Measurements from ENCODE around the gene SEC11A.
"Not testable (repeated sequence)": the region's sequence is repeated elsewhere in the genome, so short reads cannot be mapped to it uniquely, and the experiment has no call there.

The SEC11A gene

DNA sequence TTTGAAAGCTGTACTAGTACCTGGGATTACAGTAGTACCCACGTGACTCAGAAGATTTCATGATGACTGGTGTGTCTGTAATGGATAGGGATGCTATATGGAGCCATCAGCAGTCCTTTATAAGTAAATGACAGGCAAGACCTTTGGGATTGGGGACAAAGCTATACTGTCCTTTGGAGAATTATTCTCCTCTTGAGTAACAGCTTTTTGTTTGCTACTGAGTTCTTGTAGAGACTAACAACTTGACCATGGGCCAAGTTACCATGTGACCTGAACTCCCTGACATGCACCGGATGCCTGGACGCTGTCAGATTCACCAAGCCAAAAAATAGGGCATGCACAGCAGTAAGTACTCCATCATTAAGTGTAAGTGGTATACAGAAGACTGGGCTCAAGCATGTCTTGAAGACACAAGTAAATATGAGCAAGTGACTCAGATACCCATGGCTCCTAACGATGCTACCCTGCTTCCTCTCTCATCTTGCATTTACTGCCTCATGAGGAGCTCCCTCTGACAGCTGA is 12.9 kb downstream of the SEC11A start:
- peaks cover 22% of the 10 kb centered on the region for H3K4me1 ChIP-seq (ENCODE audit: control insufficient read depth, insufficient read depth, low read length)
- H3K4me3 ChIP-seq (ENCODE audit: low read length) = no peak overlapping the region
- no peaks in the 10 kb centered on the region for H3K27me3 ChIP-seq (replicated peaks; ENCODE audit: control insufficient read depth, insufficient read depth, low read length)
- no peak overlapping the region for H3K9ac ChIP-seq (ENCODE audit: low read length)
- no peaks in the 10 kb centered on the region for H3K9me3 ChIP-seq (ENCODE audit: control insufficient read depth, low read length)
- H3K36me3 ChIP-seq (ENCODE audit: control insufficient read depth, insufficient read depth, low read length, severe bottlenecking) = peaks cover 4% of the 10 kb centered on the region
- DNase-seq (ENCODE audit: low read depth) = no peak

DNA sequence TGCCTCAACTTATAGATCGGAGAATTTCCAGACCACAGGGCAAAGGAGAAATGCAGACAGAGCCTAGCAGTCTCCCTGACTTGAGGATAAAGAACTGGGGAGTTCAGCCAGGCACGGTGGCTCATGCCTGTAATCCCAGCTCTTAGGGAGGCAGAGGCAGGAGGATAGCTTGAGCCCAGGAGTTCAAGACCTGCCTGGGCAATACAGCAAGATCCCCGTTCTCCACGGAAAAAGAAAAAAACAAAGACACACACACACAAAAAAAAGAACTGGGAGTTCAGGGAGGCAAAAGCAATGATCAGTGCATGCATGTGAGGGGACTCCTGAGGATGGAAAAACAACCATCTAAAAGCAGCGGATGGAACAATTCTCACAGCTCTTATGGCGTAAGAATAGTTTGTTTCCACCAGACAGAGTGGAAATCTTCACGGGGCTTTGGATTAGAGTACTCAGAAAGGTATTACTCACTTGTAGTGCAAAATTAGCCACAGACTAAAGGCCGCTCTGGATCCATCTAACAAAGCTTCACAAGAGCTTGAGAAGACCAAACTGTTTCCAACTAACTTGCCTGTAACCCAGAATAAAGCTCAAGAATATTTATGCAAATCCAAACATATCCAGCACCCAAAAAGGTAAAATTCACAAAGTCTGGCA is 16.3 kb downstream of the SEC11A start:
- Histone ChIP-seq H3K9ac (ENCODE audit: low read length) (no peak overlapping the region), H3K36me3 (ENCODE audit: control insufficient read depth, insufficient read depth, low read length, severe bottlenecking) (no peaks in the 10 kb centered on the region), H3K9me3 (ENCODE audit: control insufficient read depth, low read length) (no peaks in the 10 kb centered on the region), H3K4me1 (ENCODE audit: control insufficient read depth, insufficient read depth, low read length) (peaks cover 13% of the 10 kb centered on the region), H3K4me3 (ENCODE audit: low read length) (no peak overlapping the region), H3K27me3 (replicated peaks; ENCODE audit: control insufficient read depth, insufficient read depth, low read length) (no peaks in the 10 kb centered on the region)
- no peak for DNase-seq (ENCODE audit: low read depth)

DNA sequence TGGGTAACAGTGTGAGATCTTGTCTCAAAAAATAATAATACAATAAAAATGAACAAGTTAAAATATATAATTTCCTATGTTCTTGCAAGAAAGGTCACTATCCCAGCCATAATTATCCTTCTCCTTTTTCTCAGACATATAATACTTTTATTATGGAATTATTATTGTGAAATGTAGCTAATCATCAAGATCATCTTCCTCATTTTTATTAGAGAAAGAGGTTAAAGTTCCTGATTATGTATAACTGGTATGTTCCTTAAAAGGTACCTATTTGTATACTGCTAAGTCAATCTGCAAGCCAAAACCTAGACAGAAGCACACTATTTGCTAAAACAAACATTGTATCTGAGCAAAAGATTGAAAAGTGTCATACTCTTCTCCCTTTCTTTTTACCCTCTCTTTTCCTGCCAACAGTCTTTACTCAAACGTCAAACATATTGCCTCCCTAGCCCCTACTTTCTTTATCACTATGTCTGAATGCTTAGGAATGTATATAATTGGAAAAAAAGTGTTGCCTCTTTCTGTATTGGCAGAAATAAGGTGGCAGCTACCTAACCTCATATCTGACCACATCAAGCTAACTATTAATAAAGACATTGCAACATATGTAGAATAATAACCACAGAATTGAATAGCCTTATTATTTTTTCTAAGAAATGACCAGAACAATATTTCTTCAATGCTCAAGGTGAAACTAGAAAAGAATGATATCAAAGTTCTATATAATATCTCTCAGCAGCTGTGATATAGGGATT is 18.5 kb downstream of the SEC11A start:
- DNase-seq (ENCODE audit: low read depth) = no peak

DNA sequence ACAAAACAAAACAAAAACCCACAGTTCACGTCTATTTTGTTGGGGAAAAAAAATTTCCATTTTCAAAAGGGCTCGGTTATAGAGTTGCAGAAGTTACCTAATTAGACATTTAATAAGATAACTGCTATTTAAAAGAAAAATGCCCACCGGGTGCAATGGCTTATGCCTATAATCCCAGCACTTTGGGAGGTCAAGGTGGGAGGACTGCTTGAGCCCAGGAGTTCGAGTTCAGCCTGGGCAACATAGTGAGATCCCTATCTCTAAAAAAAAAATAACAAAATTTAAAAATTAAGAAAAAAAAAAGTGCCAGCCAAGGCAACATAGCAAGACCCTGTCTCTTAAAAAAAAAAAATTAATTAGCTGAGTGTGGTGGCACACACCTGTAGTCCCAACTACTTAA is 19.2 kb downstream of the SEC11A start:
- H3K9me3 ChIP-seq (ENCODE audit: control insufficient read depth, low read length) = no peaks in the 10 kb centered on the region
- H3K27me3 ChIP-seq (replicated peaks; ENCODE audit: control insufficient read depth, insufficient read depth, low read length) = no peaks in the 10 kb centered on the region
- no peak for DNase-seq (ENCODE audit: low read depth)
- H3K36me3 ChIP-seq (ENCODE audit: control insufficient read depth, insufficient read depth, low read length, severe bottlenecking) = peaks cover under 1% of the 10 kb centered on the region
- H3K9ac ChIP-seq (ENCODE audit: low read length) = no peak overlapping the region
- H3K4me1 ChIP-seq (ENCODE audit: control insufficient read depth, insufficient read depth, low read length) = peaks cover 4% of the 10 kb centered on the region
- no peak overlapping the region for H3K4me3 ChIP-seq (ENCODE audit: low read length)

More for the DNA sequence above, 18.5 kb downstream of the SEC11A start:
- Histone ChIP-seq H3K9me3 (ENCODE audit: control insufficient read depth, low read length) (no peaks in the 10 kb centered on the region), H3K9ac (ENCODE audit: low read length) (no peak overlapping the region), H3K27me3 (replicated peaks; ENCODE audit: control insufficient read depth, insufficient read depth, low read length) (no peaks in the 10 kb centered on the region), H3K4me1 (ENCODE audit: control insufficient read depth, insufficient read depth, low read length) (peaks cover 4% of the 10 kb centered on the region), H3K36me3 (ENCODE audit: control insufficient read depth, insufficient read depth, low read length, severe bottlenecking) (no peaks in the 10 kb centered on the region), H3K4me3 (ENCODE audit: low read length) (no peak overlapping the region)

DNA sequence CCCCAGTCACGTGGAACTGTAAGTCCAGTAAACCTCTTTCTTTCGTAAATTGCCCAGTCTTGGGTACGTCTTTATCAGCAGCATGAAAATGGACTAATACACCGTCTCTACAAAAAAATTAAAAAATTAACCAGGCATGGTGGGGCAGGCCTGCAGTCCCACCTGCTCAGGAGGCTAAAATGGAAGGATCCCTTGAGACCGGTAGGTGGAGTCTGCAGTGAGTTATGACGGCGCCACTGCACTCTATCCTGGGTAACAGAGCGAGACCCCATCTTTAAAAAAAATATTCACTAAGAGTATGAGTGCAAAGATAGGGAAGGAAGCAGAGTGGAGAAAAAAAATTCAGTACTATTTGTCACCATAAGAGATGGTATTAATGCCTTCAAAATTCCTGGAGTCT is 25.6 kb downstream of the SEC11A start:
- Histone ChIP-seq H3K9ac (ENCODE audit: low read length) (no peak overlapping the region), H3K27me3 (replicated peaks; ENCODE audit: control insufficient read depth, insufficient read depth, low read length) (no peaks in the 10 kb centered on the region), H3K9me3 (ENCODE audit: control insufficient read depth, low read length) (no peaks in the 10 kb centered on the region), H3K4me3 (ENCODE audit: low read length) (no peak overlapping the region), H3K4me1 (ENCODE audit: control insufficient read depth, insufficient read depth, low read length) (peaks cover 9% of the 10 kb centered on the region), H3K36me3 (ENCODE audit: control insufficient read depth, insufficient read depth, low read length, severe bottlenecking) (peaks cover 34% of the 10 kb centered on the region)
- no peak for DNase-seq (ENCODE audit: low read depth)

DNA sequence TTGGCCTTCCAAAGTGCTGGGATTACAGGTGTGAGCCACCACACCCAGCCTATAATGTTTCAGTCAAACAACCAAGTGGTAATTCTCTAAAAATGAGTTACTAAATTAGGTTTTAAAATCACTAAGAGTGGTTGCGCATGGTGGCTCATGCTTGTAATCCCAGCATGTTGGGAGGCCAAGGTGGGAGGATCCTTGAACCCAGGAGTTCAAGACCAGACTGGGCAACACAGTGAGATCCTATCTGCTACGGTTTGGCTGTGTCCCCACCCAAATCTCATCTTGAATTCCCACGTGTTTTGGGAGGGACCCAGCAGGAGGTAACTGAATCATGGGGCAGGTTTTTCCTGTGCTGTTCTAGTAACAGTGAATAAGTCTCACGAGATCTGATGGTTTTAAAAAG is 26.1 kb downstream of the SEC11A start:
- DNase-seq (ENCODE audit: low read depth) = no peak
- H3K36me3 ChIP-seq (ENCODE audit: control insufficient read depth, insufficient read depth, low read length, severe bottlenecking) = peaks cover 34% of the 10 kb centered on the region

DNA sequence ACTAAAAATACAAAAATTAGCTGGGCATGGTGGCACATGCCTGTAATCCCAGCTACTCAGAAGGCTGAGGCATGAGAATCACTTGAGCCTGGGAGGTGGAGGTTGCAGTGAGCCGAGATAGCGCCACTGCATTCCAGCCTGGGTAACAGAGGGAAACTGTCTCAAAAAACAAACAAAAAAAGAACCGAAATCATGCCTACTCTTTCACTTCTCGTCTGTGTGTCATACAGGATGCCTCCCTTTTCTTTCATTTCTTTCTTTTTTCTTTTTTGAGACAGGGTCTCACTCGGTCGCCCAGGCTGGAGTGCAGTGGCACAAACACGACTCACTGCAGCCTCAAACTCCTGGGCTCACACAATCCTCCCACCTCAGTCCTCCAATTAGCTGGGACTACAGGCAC is 29.5 kb downstream of the SEC11A start:
- peaks cover 43% of the 10 kb centered on the region for H3K36me3 ChIP-seq (ENCODE audit: control insufficient read depth, insufficient read depth, low read length, severe bottlenecking)
- peaks cover 28% of the 10 kb centered on the region for H3K4me1 ChIP-seq (ENCODE audit: control insufficient read depth, insufficient read depth, low read length)
- DNase-seq (ENCODE audit: low read depth); H3K4me3 ChIP-seq (ENCODE audit: low read length); H3K9ac ChIP-seq (ENCODE audit: low read length); H3K27me3 ChIP-seq (replicated peaks; ENCODE audit: control insufficient read depth, insufficient read depth, low read length); H3K9me3 ChIP-seq (ENCODE audit: control insufficient read depth, low read length): not testable (repeated sequence)

More for the DNA sequence above, 26.1 kb downstream of the SEC11A start:
- H3K4me3 ChIP-seq (ENCODE audit: low read length) = no peak overlapping the region
- no peak overlapping the region for H3K9ac ChIP-seq (ENCODE audit: low read length)
- no peaks in the 10 kb centered on the region for H3K9me3 ChIP-seq (ENCODE audit: control insufficient read depth, low read length)
- no peaks in the 10 kb centered on the region for H3K27me3 ChIP-seq (replicated peaks; ENCODE audit: control insufficient read depth, insufficient read depth, low read length)
- peaks cover 10% of the 10 kb centered on the region for H3K4me1 ChIP-seq (ENCODE audit: control insufficient read depth, insufficient read depth, low read length)

DNA sequence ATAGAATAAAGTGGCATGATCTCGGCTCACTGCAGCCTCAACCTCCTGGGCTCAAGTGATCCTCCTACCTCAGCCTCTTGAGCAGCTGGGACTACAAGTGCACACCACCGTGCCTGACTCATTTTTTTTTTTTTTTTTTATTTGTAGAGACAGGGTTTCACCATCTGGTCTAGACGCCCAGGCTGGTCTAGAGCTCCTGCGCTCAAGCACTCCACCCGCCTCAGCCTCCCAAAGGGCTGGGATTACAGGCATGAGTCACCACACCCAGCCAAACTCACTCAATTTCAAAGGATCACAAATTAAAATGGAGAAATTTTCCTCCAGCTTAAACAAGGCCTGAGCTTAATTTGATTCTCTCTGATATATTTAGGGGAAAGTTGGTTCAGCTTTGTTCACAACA is 30.6 kb downstream of the SEC11A start:
- Histone ChIP-seq H3K36me3 (ENCODE audit: control insufficient read depth, insufficient read depth, low read length, severe bottlenecking) (peaks cover 44% of the 10 kb centered on the region), H3K9me3 (ENCODE audit: control insufficient read depth, low read length) (no peaks in the 10 kb centered on the region), H3K27me3 (replicated peaks; ENCODE audit: control insufficient read depth, insufficient read depth, low read length) (no peaks in the 10 kb centered on the region), H3K4me1 (ENCODE audit: control insufficient read depth, insufficient read depth, low read length) (peaks cover 28% of the 10 kb centered on the region), H3K4me3 (ENCODE audit: low read length) (no peak overlapping the region), H3K9ac (ENCODE audit: low read length) (peak overlapping the region; percentile 56)
- DNase-seq (ENCODE audit: low read depth) = peak; percentile 93

DNA sequence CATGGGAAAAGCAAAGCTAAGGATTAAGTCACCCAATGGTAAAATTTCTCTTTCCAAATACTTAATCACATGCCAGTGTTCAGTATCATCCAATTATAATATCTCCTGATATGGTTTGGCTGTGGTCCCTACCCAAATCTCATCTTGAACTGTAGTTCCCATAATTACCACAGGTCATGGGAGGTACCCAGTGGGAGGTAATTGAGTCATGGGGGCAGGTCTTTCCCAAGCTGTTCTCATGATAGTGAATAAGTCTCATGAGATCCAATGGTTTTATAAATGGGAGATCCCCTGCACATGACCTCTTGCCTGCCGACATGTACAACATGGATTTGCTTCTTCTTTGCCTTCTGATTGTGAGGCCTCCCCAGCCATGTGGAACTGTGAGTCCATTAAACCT is 31.8 kb downstream of the SEC11A start:
- H3K9me3 ChIP-seq (ENCODE audit: control insufficient read depth, low read length) = no peaks in the 10 kb centered on the region

DNA sequence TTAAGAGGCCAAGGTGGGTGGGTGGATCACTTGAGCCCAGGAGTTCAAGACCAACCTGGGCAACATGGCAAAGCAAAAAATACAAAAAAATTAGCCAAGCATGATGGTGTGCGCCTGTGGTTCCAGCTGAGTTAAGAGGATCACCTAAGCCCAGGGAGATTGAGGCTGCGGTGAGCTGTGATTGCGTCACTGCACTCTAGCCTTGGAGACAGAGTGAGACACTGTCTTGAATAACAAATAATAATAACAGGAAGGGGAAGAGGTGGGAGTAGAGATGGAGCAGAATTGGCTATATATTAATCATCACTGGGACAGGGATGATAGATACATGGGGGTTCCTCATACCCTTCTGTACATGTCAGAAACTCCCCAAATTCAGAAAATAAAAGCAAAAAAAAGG is 34.1 kb downstream of the SEC11A start:
- Histone ChIP-seq H3K4me3 (ENCODE audit: low read length) (no peak overlapping the region), H3K9me3 (ENCODE audit: control insufficient read depth, low read length) (no peaks in the 10 kb centered on the region), H3K36me3 (ENCODE audit: control insufficient read depth, insufficient read depth, low read length, severe bottlenecking) (peaks cover 57% of the 10 kb centered on the region), H3K9ac (ENCODE audit: low read length) (no peak overlapping the region), H3K27me3 (replicated peaks; ENCODE audit: control insufficient read depth, insufficient read depth, low read length) (no peaks in the 10 kb centered on the region), H3K4me1 (ENCODE audit: control insufficient read depth, insufficient read depth, low read length) (peaks cover 28% of the 10 kb centered on the region)
- DNase-seq (ENCODE audit: low read depth) = peak; percentile 30

More for the DNA sequence above, 31.8 kb downstream of the SEC11A start:
- peaks cover 50% of the 10 kb centered on the region for H3K36me3 ChIP-seq (ENCODE audit: control insufficient read depth, insufficient read depth, low read length, severe bottlenecking)
- no peaks in the 10 kb centered on the region for H3K27me3 ChIP-seq (replicated peaks; ENCODE audit: control insufficient read depth, insufficient read depth, low read length)
- H3K4me1 ChIP-seq (ENCODE audit: control insufficient read depth, insufficient read depth, low read length) = peaks cover 28% of the 10 kb centered on the region
- H3K4me3 ChIP-seq (ENCODE audit: low read length) = no peak overlapping the region
- no peak overlapping the region for H3K9ac ChIP-seq (ENCODE audit: low read length)
- no peak for DNase-seq (ENCODE audit: low read depth)

DNA sequence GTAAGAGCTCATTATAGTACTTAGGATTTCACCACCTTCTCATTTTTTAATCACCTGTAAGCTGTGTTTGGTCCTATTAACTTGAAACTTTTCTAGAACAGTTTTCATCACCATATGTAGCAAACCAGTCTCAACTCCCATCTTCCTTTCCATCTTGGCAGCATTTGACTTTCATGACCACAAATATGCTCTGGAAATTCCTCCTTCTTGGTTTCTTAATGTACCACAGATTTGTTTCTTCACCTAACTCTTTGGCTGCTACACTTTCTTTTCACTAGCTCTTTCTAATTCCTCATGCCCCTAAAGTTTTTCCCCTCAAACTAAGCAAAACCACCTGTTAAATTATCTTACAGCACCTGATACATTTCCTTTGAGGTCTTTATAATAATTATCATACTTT is 44.7 kb downstream of the SEC11A start:
- H3K36me3 ChIP-seq (ENCODE audit: control insufficient read depth, insufficient read depth, low read length, severe bottlenecking) = peaks cover 47% of the 10 kb centered on the region

More for the DNA sequence above, 44.7 kb downstream of the SEC11A start:
- H3K27me3 ChIP-seq (replicated peaks; ENCODE audit: control insufficient read depth, insufficient read depth, low read length) = no peaks in the 10 kb centered on the region
- peak overlapping the region; percentile 8 for H3K4me3 ChIP-seq (ENCODE audit: low read length)
- peaks cover 39% of the 10 kb centered on the region for H3K4me1 ChIP-seq (ENCODE audit: control insufficient read depth, insufficient read depth, low read length)
- H3K9me3 ChIP-seq (ENCODE audit: control insufficient read depth, low read length) = no peaks in the 10 kb centered on the region
- peak; percentile 91 for DNase-seq (ENCODE audit: low read depth)
- H3K9ac ChIP-seq (ENCODE audit: low read length) = peak overlapping the region; percentile 20

Data from adipocyte (in vitro differentiated cells).